Transverse colon (tissue), 4 donors: ENCODE results near the gene CSH2.
"Not testable (repeated sequence)": the region's sequence is repeated elsewhere in the genome, so short reads cannot be mapped to it uniquely, and the experiment has no call there.

Source experiments
- POLR2A ChIP-seq: fragments of 450-650 bp; IDR thresholded peaks from one replicate; pipeline ENCODE4 v1.6.1; 2016; ENCODE audit warnings: antibody characterized with exemption, mild to moderate bottlenecking, moderate library complexity
- POLR2AphosphoS5 ChIP-seq, 3 donors: sonication (generic); formaldehyde crosslinking; IDR thresholded peaks; one replicate each; pipeline ENCODE4 v1.6.1; 2016; ENCODE audit warnings: antibody characterized with exemption in 3 of 3
- TF ChIP-seq, protein P1 (sequence below), 5 experiments: fragments of 200-600 bp in 3 of 5; fragments of 450-650 bp in 2 of 5; sonication (generic) in 3 of 5; IDR thresholded peaks; 1 replicate in 2 of 5; 2 replicates in 3 of 5; pipeline ENCODE4 v1.5.1; 2016 to 2017; ENCODE audit warnings: antibody characterized with exemption in 5 of 5, inconsistent platforms in 3 of 5, mild to moderate bottlenecking in 2 of 5, moderate library complexity in 1 of 5

DNA sequence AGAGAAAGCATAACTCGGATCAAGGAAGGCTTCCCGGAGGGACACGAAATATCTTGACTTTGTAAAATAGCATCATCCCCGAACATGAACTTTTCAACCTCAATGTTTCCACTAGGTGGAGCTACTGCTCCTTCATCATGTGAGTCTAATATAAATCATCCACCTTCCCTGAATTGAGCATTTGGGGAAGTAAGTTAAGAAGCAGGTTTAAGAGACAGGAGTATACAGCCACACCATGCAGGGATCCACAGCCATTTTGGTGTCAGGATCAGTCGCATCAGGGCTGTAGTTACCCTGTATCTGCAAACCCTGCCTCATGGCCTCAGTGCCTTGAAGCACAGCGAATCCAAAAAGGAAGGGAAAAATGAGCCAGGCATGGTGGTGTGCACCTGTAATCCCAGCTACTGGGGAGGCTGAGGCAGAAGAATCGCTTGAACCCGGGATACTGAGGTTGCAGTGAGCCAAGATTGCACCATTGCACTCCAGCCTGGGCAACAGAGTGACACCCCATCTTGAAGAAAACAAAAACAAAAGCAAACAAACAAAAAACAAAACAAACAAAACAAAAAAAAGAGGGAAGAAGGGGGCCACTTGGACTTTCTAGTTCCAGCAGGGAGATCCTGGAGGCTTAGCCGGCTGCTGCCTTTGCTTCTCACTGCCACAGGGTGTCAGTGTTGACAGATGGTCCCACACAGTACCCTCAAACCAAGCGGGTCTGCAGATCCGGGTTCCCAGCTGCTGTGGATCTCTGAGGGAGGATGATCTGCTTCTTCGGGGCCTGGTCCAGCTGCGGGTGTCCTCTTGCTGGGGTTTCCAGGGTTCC, 15.8 kb upstream of the CSH2 start:
- TF ChIP-seq, protein P1, sequence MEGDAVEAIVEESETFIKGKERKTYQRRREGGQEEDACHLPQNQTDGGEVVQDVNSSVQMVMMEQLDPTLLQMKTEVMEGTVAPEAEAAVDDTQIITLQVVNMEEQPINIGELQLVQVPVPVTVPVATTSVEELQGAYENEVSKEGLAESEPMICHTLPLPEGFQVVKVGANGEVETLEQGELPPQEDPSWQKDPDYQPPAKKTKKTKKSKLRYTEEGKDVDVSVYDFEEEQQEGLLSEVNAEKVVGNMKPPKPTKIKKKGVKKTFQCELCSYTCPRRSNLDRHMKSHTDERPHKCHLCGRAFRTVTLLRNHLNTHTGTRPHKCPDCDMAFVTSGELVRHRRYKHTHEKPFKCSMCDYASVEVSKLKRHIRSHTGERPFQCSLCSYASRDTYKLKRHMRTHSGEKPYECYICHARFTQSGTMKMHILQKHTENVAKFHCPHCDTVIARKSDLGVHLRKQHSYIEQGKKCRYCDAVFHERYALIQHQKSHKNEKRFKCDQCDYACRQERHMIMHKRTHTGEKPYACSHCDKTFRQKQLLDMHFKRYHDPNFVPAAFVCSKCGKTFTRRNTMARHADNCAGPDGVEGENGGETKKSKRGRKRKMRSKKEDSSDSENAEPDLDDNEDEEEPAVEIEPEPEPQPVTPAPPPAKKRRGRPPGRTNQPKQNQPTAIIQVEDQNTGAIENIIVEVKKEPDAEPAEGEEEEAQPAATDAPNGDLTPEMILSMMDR (IDR thresholded peaks at IDR 0.05) = peak; percentile 17 to 43 (median 32)
- not testable (repeated sequence) for TF ChIP-seq POLR2A; POLR2AphosphoS5 (IDR thresholded peaks at IDR 0.05)
